ENCODE data around the gene DENND1A.

The DENND1A gene

DNA sequence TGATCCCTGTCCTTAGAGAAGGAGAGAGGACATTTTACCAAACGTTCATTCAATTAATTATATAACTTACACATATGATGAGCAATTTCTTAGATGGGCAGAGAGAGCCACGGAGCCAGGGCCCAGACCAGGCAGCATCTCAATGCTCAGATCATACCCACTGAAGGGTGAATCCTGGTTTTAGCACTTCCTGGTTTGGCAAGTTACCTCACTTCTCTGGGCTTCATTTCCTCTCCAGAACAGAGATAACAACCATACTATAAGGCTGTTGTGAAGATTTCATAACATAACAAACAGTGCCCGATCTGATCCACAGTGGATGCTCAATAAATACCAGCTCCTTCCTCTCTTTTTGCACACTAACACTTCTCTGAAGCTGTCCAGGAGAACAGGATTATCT lies 271.1 kb downstream of the DENND1A start:
- in situ Hi-C loops (cut with HindIII; ENCODE audit: low sequenced_read_pairs), result no loop called here

DNA sequence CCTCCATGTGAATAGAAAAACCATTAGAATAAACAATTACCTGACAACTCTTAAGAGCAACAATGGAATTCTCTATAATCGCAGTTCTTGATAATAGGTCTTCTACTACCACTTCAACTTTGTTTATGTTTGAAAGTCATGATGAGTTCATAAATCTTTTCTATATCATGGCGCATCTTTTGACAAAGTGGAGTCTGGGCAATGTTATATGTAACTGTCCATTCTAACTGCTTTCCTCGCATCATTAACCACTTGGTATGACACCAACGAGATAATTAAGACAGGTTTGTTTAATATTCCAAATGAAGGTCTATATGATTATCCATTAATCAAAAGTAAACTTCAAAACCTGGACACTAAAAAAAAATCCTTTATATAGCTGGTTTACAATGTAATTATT lies 272.0 kb downstream of the DENND1A start:
- in situ Hi-C loops (cut with HindIII; ENCODE audit: low sequenced_read_pairs), result no loop called here

- in situ Hi-C loops (cut with HindIII; ENCODE audit: low sequenced_read_pairs), result no loop called here
These were observed 272.8 kb downstream of the DENND1A start for GRCh38 chr9:123657099-123657498.

- in situ Hi-C loops (cut with HindIII; ENCODE audit: low sequenced_read_pairs), result no loop called here
These were observed 273.4 kb downstream of the DENND1A start for GRCh38 chr9:123656565-123656964.

DNA sequence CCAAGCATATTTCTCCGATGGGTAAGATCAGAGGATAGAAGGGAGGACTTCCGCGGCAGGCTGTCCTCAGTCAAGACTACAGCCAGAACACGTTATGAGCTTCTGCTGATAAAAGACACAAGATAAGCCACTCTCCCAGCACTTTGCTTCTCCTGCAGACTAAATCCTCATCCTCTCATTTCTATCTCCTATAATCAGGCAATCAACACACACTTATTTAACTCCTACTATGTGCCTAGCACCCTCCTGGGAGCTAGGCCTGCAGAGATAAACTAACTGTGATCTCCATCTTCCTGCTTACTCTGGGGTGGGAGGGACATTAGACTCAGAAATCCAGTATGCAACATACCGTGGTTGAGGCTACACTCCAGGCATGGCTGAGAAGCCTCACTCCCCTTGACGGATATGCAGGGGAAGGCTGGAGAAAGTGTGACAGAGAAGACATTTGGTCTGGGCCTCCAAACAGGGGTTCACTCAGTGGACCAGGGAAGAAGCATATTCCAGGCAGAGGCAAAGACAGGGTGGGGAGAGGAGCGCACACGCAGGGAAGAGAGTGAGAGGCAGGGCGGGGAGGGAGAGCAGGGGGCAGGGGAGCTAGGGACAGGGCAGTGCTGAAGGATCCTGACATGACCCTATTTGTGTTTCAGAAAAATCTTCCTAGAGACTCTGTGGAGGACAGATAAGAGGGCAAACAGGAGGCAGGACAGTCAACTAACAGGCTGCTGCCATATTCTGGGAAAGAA lies 274.1 kb downstream of the DENND1A start:
- in situ Hi-C loops (cut with HindIII; ENCODE audit: low sequenced_read_pairs), result no loop called here

- in situ Hi-C loops (cut with HindIII; ENCODE audit: low sequenced_read_pairs), result no loop called here
These were observed 274.8 kb downstream of the DENND1A start for GRCh38 chr9:123654994-123655637.

- in situ Hi-C loops (cut with HindIII; ENCODE audit: low sequenced_read_pairs), result no loop called here
These were observed 275.5 kb downstream of the DENND1A start for GRCh38 chr9:123654218-123654993.

DNA sequence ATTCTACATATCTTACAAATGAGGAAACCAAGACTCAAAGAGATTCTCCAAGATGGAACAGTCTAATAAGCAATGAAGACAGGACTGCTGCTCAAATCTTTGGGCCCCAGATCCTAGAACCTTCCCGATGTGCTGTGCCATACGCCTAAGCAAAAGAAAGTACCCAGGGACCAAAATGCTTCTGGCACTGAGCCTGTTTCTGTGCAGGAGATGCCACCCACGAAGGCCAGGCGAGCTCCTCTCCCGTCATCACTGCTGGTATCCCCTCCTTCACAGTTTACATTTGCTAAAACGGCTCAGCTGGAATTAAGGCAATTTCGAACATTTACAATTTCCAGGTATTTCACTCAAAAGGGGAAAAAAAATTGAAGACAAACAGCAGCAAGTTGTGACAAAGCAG lies 277.5 kb downstream of the DENND1A start:
- in situ Hi-C loops (cut with HindIII; ENCODE audit: low sequenced_read_pairs), result no loop called here

DNA sequence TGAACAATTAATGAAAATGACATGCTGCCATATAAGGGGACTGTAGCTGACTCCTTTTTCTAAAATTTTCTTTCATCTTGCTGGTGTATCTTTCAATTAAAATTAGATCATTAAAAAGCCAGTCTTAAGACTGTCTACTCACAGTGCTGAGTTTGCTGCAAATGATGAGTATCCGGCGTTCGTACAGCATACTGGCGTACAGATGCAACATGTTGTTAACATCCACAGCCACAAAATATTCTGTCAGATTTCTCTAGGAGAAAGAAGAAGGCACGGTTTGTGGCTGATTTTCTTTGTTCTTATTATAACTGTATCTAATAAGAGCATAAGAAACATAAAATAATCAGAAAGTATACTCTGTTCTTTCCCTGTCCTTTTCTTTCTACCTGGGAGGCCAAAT lies 278.1 kb downstream of the DENND1A start:
- in situ Hi-C loops (cut with HindIII; ENCODE audit: low sequenced_read_pairs), result no loop called here

DNA sequence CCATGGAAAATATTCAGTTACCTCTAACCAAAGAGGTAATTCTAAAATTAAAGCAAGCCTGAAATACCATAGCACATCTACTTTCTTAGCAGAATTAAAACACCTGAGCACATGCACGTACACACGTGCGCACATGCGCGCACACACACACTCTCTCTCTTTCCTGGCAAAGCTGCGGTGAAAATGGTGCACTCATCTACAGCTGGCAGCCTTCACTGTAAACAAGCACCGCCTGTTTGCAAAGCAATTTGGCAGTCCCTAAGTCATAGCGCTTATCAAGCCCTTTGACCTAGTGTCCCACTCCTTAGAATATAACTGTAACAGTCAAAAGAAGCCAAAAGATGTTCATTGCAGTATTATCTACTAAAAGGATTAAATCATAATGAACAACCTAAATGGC lies 278.7 kb downstream of the DENND1A start:
- in situ Hi-C loops (cut with HindIII; ENCODE audit: low sequenced_read_pairs), result no loop called here

- in situ Hi-C loops (cut with HindIII; ENCODE audit: low sequenced_read_pairs), result no loop called here
These were observed 280.0 kb downstream of the DENND1A start for GRCh38 chr9:123649909-123650308.

GRCh38 chr9:123647145-123647544 lies 282.8 kb downstream of the DENND1A start:
- in situ Hi-C loops (cut with HindIII; ENCODE audit: low sequenced_read_pairs), result no loop called here

- in situ Hi-C loops (cut with HindIII; ENCODE audit: low sequenced_read_pairs), result no loop called here
These were observed 284.2 kb downstream of the DENND1A start for GRCh38 chr9:123645762-123646161.

- in situ Hi-C loops (cut with HindIII; ENCODE audit: low sequenced_read_pairs), result no loop called here
These were observed 284.8 kb downstream of the DENND1A start for GRCh38 chr9:123645126-123645525.

GRCh38 chr9:123643518-123643917 lies 286.4 kb downstream of the DENND1A start:
- in situ Hi-C loops (cut with HindIII; ENCODE audit: low sequenced_read_pairs), result no loop called here

- in situ Hi-C loops (cut with HindIII; ENCODE audit: low sequenced_read_pairs), result no loop called here
These were observed 287.3 kb downstream of the DENND1A start for GRCh38 chr9:123642291-123643278.

- in situ Hi-C loops (cut with HindIII; ENCODE audit: low sequenced_read_pairs), result no loop called here
These were observed 289.1 kb downstream of the DENND1A start for GRCh38 chr9:123640792-123641222.

DNA sequence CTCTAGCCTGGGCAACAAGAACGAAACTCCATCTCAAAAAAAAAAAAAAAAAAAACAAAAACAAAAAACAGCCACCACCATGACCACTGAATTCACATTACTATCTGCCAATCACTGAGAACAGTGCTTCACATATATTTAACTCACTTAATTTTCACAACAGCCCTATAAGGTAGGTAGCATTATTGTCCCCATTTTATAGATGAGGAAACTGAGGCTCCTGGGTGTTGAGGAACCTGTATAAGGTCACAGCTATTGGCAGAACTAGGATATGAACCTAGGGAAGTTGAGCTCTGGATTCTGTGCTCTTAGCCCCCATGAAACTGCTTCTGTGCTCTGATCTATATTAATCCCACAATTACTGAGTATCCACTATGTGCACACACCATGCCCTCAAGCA lies 290.2 kb downstream of the DENND1A start:
- in situ Hi-C loops (cut with HindIII; ENCODE audit: low sequenced_read_pairs), result no loop called here

DNA sequence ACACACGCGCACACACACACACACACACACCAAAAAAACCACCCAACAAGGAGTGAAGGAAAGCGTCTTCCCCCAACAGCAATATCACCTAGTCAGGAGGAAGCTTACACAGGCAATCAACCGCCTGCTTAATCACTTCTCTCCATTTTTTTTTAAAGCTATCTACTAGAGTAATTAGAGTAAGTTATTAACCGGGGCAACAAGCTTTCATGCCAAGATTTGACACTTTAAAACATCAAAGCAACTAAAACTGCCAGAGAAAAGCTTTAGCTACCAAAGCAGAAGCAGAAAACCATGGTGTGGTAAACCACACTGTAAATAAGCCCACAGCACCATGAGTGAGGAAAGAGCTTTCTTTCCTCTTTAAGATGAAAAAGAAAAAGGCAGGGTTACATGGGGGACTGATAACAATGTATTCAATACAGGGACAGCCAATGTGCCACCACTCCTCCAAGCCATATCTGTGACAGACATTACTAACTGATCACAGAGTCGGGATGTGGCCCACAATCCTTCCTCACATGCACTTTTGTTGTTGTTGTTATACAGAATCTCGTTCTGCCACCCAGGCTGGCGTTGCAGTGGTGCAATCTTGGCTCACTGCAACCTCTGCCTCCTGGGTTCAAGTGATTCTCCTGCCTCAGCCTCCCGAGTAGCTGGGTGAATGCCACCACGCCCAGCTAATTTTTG lies 291.8 kb downstream of the DENND1A start:
- in situ Hi-C loops (cut with HindIII; ENCODE audit: low sequenced_read_pairs), result no loop called here

GRCh38 chr9:123637606-123637944 lies 292.4 kb downstream of the DENND1A start:
- in situ Hi-C loops (cut with HindIII; ENCODE audit: low sequenced_read_pairs), result no loop called here

Measured in endothelial cell of hepatic sinusoid (primary cell).